Liver (tissue), 9 donors: Measurements from ENCODE around the gene TTLL12. TPM values are rescaled to one million over a fixed set of nuclear protein-coding genes. Genes with fewer than 3 reads are reported as not detected.

ENCODE experiments used
- DNase-seq: peaks from one replicate; pipeline ENCODE4 v3.0.0-alpha.2; 2017; ENCODE audit warnings: low spot score
- H3K27ac ChIP-seq, 2 donors: one replicate each; pipeline ENCODE4 v1.7.0; 2013; ENCODE audit warnings: inconsistent platforms in 2 of 2, low read length in 2 of 2, control low read depth in 1 of 2, low read depth in 1 of 2, mild to moderate bottlenecking in 1 of 2
- H3K27me3 ChIP-seq, 4 donors: one replicate each; pipeline versions ENCODE4 v1.6.1 to v1.7.0; 2013; ENCODE audit warnings: low read length in 3 of 4, inconsistent platforms in 1 of 4, mild to moderate bottlenecking in 1 of 4, moderate library complexity in 1 of 4; ENCODE audit not compliant: control insufficient read depth in 4 of 4, insufficient read depth in 4 of 4
- H3K36me3 ChIP-seq, 4 donors: one replicate each; pipeline versions ENCODE4 v1.6.1 to v1.7.0; 2013; ENCODE audit warnings: low read length in 3 of 4, mild to moderate bottlenecking in 3 of 4, low read depth in 1 of 4, moderate library complexity in 1 of 4; ENCODE audit not compliant: control insufficient read depth in 4 of 4, insufficient read depth in 3 of 4
- H3K4me1 ChIP-seq, 4 donors: one replicate each; pipeline versions ENCODE4 v1.6.1 to v1.7.0; 2013; ENCODE audit warnings: low read length in 3 of 4, mild to moderate bottlenecking in 3 of 4, moderate library complexity in 1 of 4; ENCODE audit not compliant: control insufficient read depth in 4 of 4, insufficient read depth in 4 of 4
- H3K4me3 ChIP-seq, 3 donors: one replicate each; pipeline versions ENCODE4 v1.6.1 to v1.7.0; 2013; ENCODE audit warnings: low read length in 3 of 3, control low read depth in 1 of 3, low read depth in 1 of 3, mild to moderate bottlenecking in 1 of 3
- H3K9ac ChIP-seq, 2 donors: one replicate each; pipeline ENCODE4 v1.7.0; 2013; ENCODE audit warnings: low read length in 2 of 2, mild to moderate bottlenecking in 2 of 2, moderate library complexity in 2 of 2, control low read depth in 1 of 2, low read depth in 1 of 2
- H3K9me3 ChIP-seq, 4 donors: one replicate each; pipeline versions ENCODE4 v1.6.1 to v1.7.0; 2013; ENCODE audit warnings: low read length in 3 of 4; ENCODE audit not compliant: control insufficient read depth in 4 of 4
- EGR1 ChIP-seq, 2 donors: IDR thresholded peaks; 2 replicates each; pipeline ENCODE4 v1.6.1; 2016 to 2018; ENCODE audit warnings: antibody characterized with exemption in 2 of 2, low read depth in 2 of 2
- FOXA1 ChIP-seq: IDR thresholded peaks from 2 replicates; pipeline ENCODE4 v1.6.1; 2016; ENCODE audit warnings: antibody characterized with exemption
- FOXA2 ChIP-seq: IDR thresholded peaks from 2 replicates; pipeline ENCODE4 v1.6.1; 2016; ENCODE audit warnings: antibody characterized with exemption
- GABPA ChIP-seq, 2 donors: IDR thresholded peaks in 1 of 2; conservative IDR thresholded peaks in 1 of 2; 2 replicates each; pipeline ENCODE4 v1.6.1; 2016; ENCODE audit warnings: antibody characterized with exemption in 2 of 2, mild to moderate bottlenecking in 1 of 2, moderate library complexity in 1 of 2
- HNF4A ChIP-seq, 2 donors: conservative IDR thresholded peaks; 2 replicates each; pipeline ENCODE4 v1.6.1; 2016; ENCODE audit warnings: antibody characterized with exemption in 2 of 2, mild to moderate bottlenecking in 2 of 2
- HNF4G ChIP-seq: IDR thresholded peaks from 2 replicates; pipeline ENCODE4 v1.6.1; 2016; ENCODE audit warnings: antibody characterized with exemption
- JUND ChIP-seq, 2 donors: IDR thresholded peaks; 2 replicates each; pipeline ENCODE4 v1.6.1; 2016; ENCODE audit warnings: antibody characterized with exemption in 2 of 2
- NR2F2 ChIP-seq: IDR thresholded peaks from 2 replicates; pipeline ENCODE4 v1.6.1; 2016; ENCODE audit warnings: antibody characterized with exemption
- RAD21 ChIP-seq, 2 donors: IDR thresholded peaks; 2 replicates each; pipeline ENCODE4 v1.6.1; 2016; ENCODE audit warnings: antibody characterized with exemption in 2 of 2, mild to moderate bottlenecking in 2 of 2
- RXRA ChIP-seq, 2 donors: IDR thresholded peaks; 2 replicates each; pipeline ENCODE4 v1.6.1; 2017 to 2018; ENCODE audit warnings: antibody characterized with exemption in 2 of 2, mild to moderate bottlenecking in 1 of 2
- SP1 ChIP-seq: IDR thresholded peaks from 2 replicates; pipeline ENCODE4 v1.6.1; 2018; ENCODE audit warnings: antibody characterized with exemption, mild to moderate bottlenecking
- TAF1 ChIP-seq: conservative IDR thresholded peaks from 2 replicates; pipeline ENCODE4 v1.6.1; 2016; ENCODE audit warnings: antibody characterized with exemption, mild to moderate bottlenecking
- YY1 ChIP-seq: IDR thresholded peaks from 2 replicates; pipeline ENCODE4 v1.6.1; 2016; ENCODE audit warnings: antibody characterized with exemption, mild to moderate bottlenecking
- WGBS: extraction: QIAGEN DNeasy Blood & Tissue Kit; methylation state at CpG from one replicate; pipeline ENCODE4 v1.1.7; 2013; 5-methylcytosine and 5-hydroxymethylcytosine counted together
- polyA plus RNA-seq, 2 donors: library from polyadenylated mRNA; stranded (reverse) in 1 of 2; unstranded in 1 of 2; fragments of 200-250 nt in 1 of 2; fragments of >200 nt in 1 of 2; fragmentation: Nextera tagmentation in 1 of 2; extraction: Ambion mirVana in 1 of 2; gene quantifications; one replicate each; pipeline versions ENCODE4 v1.2.1 to v1.2.3, GENCODE V29; 2013 to 2015
- total RNA-seq, 2 donors: library from RNA; depleted of rRNA; stranded (reverse); fragments of >200 nt; gene quantifications; one replicate each; pipeline ENCODE4 v1.2.3, GENCODE V29; 2014
- TF ChIP-seq, protein P1 (sequence below): IDR thresholded peaks from 2 replicates; pipeline ENCODE4 v1.6.1; 2016; ENCODE audit warnings: antibody characterized with exemption, mild to moderate bottlenecking
- TF ChIP-seq, protein P2 (sequence below): IDR thresholded peaks from 2 replicates; pipeline ENCODE4 v1.6.1; 2016; ENCODE audit warnings: antibody characterized with exemption
- TF ChIP-seq, protein P3 (sequence below): IDR thresholded peaks from 2 replicates; pipeline ENCODE4 v1.6.1; 2016; ENCODE audit warnings: antibody characterized with exemption
- TF ChIP-seq, protein P4 (sequence below): IDR thresholded peaks from 2 replicates; pipeline ENCODE4 v1.6.1; 2016; ENCODE audit warnings: antibody characterized with exemption
- TF ChIP-seq, protein P5 (sequence below): fragments of 150-350 bp; IDR thresholded peaks from 2 replicates; pipeline ENCODE4 v1.5.1; 2017; ENCODE audit warnings: improper control_type of control experiment, low read depth, low read length; ENCODE audit not compliant: missing input control
- donor health status: healthy.
- donor health status: healthy.
- donor health status: healthy.
- donor health status: healthy.
- donor health status: healthy.

Gene TTLL12
- total and polyA plus RNA-seq, 4 donors: 13.7 to 43.9 (median 20.5) TPM

DNA sequence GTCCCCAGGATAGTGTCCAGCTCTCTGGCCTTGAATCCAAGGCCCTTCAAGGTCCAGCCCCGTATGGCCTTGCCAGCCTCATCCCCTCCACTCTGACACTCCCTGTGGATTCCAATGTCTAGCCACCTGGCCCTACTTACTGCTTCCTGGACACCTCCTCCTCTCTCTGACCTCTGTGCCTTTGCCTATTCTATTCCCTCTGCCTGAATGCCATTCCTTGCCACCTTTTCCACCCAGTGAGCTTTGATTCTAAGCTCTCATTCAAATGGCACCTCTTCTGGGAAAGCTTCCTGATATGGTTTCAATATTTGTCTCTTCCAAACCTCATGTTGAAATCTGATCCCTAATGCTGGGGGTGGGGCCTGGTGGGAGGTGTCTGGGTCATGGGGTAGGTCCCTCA is 31.9 kb upstream of the TTLL12 start:
- Histone ChIP-seq H3K9ac (no peak overlapping the region), H3K27ac (no peak overlapping the region), H3K36me3 (no peaks in the 10 kb centered on the region), H3K4me3 (no peak overlapping the region), H3K4me1 (peaks cover 0 to 4% (median 0%) of the 10 kb centered on the region in 4 donors), H3K27me3 (no peaks in the 10 kb centered on the region), H3K9me3 (no peaks in the 10 kb centered on the region)
- no peak for DNase-seq
- TF ChIP-seq, protein P1, sequence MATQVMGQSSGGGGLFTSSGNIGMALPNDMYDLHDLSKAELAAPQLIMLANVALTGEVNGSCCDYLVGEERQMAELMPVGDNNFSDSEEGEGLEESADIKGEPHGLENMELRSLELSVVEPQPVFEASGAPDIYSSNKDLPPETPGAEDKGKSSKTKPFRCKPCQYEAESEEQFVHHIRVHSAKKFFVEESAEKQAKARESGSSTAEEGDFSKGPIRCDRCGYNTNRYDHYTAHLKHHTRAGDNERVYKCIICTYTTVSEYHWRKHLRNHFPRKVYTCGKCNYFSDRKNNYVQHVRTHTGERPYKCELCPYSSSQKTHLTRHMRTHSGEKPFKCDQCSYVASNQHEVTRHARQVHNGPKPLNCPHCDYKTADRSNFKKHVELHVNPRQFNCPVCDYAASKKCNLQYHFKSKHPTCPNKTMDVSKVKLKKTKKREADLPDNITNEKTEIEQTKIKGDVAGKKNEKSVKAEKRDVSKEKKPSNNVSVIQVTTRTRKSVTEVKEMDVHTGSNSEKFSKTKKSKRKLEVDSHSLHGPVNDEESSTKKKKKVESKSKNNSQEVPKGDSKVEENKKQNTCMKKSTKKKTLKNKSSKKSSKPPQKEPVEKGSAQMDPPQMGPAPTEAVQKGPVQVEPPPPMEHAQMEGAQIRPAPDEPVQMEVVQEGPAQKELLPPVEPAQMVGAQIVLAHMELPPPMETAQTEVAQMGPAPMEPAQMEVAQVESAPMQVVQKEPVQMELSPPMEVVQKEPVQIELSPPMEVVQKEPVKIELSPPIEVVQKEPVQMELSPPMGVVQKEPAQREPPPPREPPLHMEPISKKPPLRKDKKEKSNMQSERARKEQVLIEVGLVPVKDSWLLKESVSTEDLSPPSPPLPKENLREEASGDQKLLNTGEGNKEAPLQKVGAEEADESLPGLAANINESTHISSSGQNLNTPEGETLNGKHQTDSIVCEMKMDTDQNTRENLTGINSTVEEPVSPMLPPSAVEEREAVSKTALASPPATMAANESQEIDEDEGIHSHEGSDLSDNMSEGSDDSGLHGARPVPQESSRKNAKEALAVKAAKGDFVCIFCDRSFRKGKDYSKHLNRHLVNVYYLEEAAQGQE: no peak
- TF ChIP-seq FOXA2 (no peak), RXRA (IDR thresholded peaks at IDR 0.05) (no peak), YY1 (no peak), SP1 (no peak), TAF1 (no peak), RAD21 (IDR thresholded peaks at IDR 0.05) (no peak), FOXA1 (no peak), JUND (IDR thresholded peaks at IDR 0.05) (no peak), HNF4G (no peak), GABPA (IDR thresholded peaks at IDR 0.05 in 1 of 2, conservative IDR thresholded peaks at IDR 0.05 in 1 of 2) (no peak), EGR1 (IDR thresholded peaks at IDR 0.05; ENCODE audit: low read depth in 2 of 2) (no peak), NR2F2 (no peak), HNF4A (conservative IDR thresholded peaks at IDR 0.05) (no peak)
- TF ChIP-seq, protein P2, sequence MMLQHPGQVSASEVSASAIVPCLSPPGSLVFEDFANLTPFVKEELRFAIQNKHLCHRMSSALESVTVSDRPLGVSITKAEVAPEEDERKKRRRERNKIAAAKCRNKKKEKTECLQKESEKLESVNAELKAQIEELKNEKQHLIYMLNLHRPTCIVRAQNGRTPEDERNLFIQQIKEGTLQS: no peak
- TF ChIP-seq, protein P3, sequence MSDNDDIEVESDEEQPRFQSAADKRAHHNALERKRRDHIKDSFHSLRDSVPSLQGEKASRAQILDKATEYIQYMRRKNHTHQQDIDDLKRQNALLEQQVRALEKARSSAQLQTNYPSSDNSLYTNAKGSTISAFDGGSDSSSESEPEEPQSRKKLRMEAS: no peak
- TF ChIP-seq, protein P4, sequence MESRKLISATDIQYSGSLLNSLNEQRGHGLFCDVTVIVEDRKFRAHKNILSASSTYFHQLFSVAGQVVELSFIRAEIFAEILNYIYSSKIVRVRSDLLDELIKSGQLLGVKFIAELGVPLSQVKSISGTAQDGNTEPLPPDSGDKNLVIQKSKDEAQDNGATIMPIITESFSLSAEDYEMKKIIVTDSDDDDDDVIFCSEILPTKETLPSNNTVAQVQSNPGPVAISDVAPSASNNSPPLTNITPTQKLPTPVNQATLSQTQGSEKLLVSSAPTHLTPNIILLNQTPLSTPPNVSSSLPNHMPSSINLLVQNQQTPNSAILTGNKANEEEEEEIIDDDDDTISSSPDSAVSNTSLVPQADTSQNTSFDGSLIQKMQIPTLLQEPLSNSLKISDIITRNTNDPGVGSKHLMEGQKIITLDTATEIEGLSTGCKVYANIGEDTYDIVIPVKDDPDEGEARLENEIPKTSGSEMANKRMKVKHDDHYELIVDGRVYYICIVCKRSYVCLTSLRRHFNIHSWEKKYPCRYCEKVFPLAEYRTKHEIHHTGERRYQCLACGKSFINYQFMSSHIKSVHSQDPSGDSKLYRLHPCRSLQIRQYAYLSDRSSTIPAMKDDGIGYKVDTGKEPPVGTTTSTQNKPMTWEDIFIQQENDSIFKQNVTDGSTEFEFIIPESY: no peak
- TF ChIP-seq, protein P5, sequence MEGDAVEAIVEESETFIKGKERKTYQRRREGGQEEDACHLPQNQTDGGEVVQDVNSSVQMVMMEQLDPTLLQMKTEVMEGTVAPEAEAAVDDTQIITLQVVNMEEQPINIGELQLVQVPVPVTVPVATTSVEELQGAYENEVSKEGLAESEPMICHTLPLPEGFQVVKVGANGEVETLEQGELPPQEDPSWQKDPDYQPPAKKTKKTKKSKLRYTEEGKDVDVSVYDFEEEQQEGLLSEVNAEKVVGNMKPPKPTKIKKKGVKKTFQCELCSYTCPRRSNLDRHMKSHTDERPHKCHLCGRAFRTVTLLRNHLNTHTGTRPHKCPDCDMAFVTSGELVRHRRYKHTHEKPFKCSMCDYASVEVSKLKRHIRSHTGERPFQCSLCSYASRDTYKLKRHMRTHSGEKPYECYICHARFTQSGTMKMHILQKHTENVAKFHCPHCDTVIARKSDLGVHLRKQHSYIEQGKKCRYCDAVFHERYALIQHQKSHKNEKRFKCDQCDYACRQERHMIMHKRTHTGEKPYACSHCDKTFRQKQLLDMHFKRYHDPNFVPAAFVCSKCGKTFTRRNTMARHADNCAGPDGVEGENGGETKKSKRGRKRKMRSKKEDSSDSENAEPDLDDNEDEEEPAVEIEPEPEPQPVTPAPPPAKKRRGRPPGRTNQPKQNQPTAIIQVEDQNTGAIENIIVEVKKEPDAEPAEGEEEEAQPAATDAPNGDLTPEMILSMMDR: no peak
- WGBS: 81% methylated on average over 1 of the region's 1 CpG
